ENCODE results near the gene IL11RA.

Gene IL11RA

GRCh38 chr9:34654323-34655051 lies 2.5 kb downstream of the IL11RA start:
- peak; percentile 78 for DNase-seq

GRCh38 chr9:34655394-34655793 lies 3.4 kb downstream of the IL11RA start:
- no peak for DNase-seq

GRCh38 chr9:34656992-34657391 lies 5.0 kb downstream of the IL11RA start:
- DNase-seq: no peak

GRCh38 chr9:34658461-34658860 lies 6.5 kb downstream of the IL11RA start:
- no peak for DNase-seq

GRCh38 chr9:34659592-34660253 lies 7.7 kb downstream of the IL11RA start:
- no peak for DNase-seq

GRCh38 chr9:34662526-34663302 lies 10.7 kb downstream of the IL11RA start, which contains the start of gene CCL27:
CCL27 (minus strand) TSS chr9:34662657; CDS start chr9:34662633, 24 bp downstream.
- DNase-seq: no peak

- DNase-seq: no peak
These were observed 11.3 kb downstream of the IL11RA start for GRCh38 chr9:34663303-34663605.

- DNase-seq: peak; percentile 78
These were observed 12.5 kb downstream of the IL11RA start for GRCh38 chr9:34664281-34665066.

- no peak for DNase-seq
These were observed 13.0 kb downstream of the IL11RA start for GRCh38 chr9:34665067-34665380.

GRCh38 chr9:34665381-34666250 lies 13.6 kb downstream of the IL11RA start:
- peak; percentile 95 for DNase-seq

GRCh38 chr9:34669809-34670562 lies 18.0 kb downstream of the IL11RA start:
- DNase-seq: no peak

GRCh38 chr9:34671307-34671706 lies 19.3 kb downstream of the IL11RA start:
- no peak for DNase-seq

- DNase-seq: no peak
These were observed 22.5 kb downstream of the IL11RA start for GRCh38 chr9:34674440-34674839.

GRCh38 chr9:34675048-34675714 lies 23.2 kb downstream of the IL11RA start:
- peak; percentile 71 for DNase-seq

GRCh38 chr9:34675869-34676268 lies 23.9 kb downstream of the IL11RA start:
- no peak for DNase-seq

- no peak for DNase-seq
These were observed 32.2 kb downstream of the IL11RA start for GRCh38 chr9:34684145-34684544.

GRCh38 chr9:34684816-34685215 lies 32.8 kb downstream of the IL11RA start:
- no peak for DNase-seq

GRCh38 chr9:34685591-34685990 lies 33.6 kb downstream of the IL11RA start:
- no peak for DNase-seq

- peak; percentile 22 for DNase-seq
These were observed 34.2 kb downstream of the IL11RA start for GRCh38 chr9:34686231-34686630.

GRCh38 chr9:34686732-34687131 lies 34.7 kb downstream of the IL11RA start:
- no peak for DNase-seq

Measured in fibroblast of skin of back (primary cell).